ENCODE results near the gene SERTAD1. TPM values are rescaled to one million over a fixed set of nuclear protein-coding genes. Genes with fewer than 3 reads are reported as not detected.

Gene SERTAD1
- total and polyA plus RNA-seq, 11 donors: 7.6 to 40.2 (median 11.5) TPM

GRCh38 chr19:40394816-40395210 is 31.0 kb downstream of the SERTAD1 start:
- DNase-seq: no peak
- intact Hi-C loops (cut with DNase I): no loop called here
- H3K36me3 ChIP-seq: peaks cover 0 to 8% (median 0%) of the 10 kb centered on the region in 9 donors
- H3K27ac ChIP-seq: no peak overlapping the region
- ATAC-seq: no peak
- WGBS, 4 donors: 81 to 85% (median 82%) methylated on average over 13 of the region's 13 CpGs
- no peaks in the 10 kb centered on the region for H3K4me1 ChIP-seq
- TF ChIP-seq POLR2A (IDR thresholded peaks at IDR 0.05) (no peak), CTCF (IDR thresholded peaks at IDR 0.05) (no peak)
- H3K9me3 ChIP-seq: no peaks in the 10 kb centered on the region
- H3K27me3 ChIP-seq: no peaks in the 10 kb centered on the region
- H3K4me3 ChIP-seq: no peak overlapping the region

GRCh38 chr19:40393894-40394815 is 31.6 kb downstream of the SERTAD1 start:
- no peak for DNase-seq
- H3K27ac ChIP-seq: no peak overlapping the region
- H3K36me3 ChIP-seq: peaks cover 0 to 8% (median 0%) of the 10 kb centered on the region in 9 donors
- no peaks in the 10 kb centered on the region for H3K9me3 ChIP-seq
- intact Hi-C loops (cut with DNase I): no loop called here
- TF ChIP-seq CTCF (IDR thresholded peaks at IDR 0.05): no peak
- no peak for TF ChIP-seq POLR2A (IDR thresholded peaks at IDR 0.05)
- H3K4me1 ChIP-seq: no peaks in the 10 kb centered on the region
- 89 to 94% (median 91%) methylated on average over 25 to 41 of the region's 41 CpGs for WGBS, 4 donors
- no peak overlapping the region for H3K4me3 ChIP-seq
- H3K27me3 ChIP-seq: no peaks in the 10 kb centered on the region
- ATAC-seq: no peak

- ATAC-seq (peak in 1 of 4 donors; percentile 35), DNase-seq (no peak)
- Histone ChIP-seq H3K4me3 (no peak overlapping the region), H3K27ac (no peak overlapping the region), H3K9me3 (no peaks in the 10 kb centered on the region), H3K4me1 (no peaks in the 10 kb centered on the region), H3K27me3 (no peaks in the 10 kb centered on the region), H3K36me3 (peaks cover 0 to 8% (median 0%) of the 10 kb centered on the region in 9 donors)
- intact Hi-C loops (cut with DNase I): no loop called here
- WGBS, 4 donors: 43 to 66% (median 54%) methylated on average over 9 of the region's 9 CpGs
- TF ChIP-seq POLR2A (IDR thresholded peaks at IDR 0.05) (no peak), CTCF (IDR thresholded peaks at IDR 0.05) (peak in 8 of 12 donors; percentile 9 to 35 (median 18))
Observed at GRCh38 chr19:40392894-40393517, 32.8 kb downstream of the SERTAD1 start.

GRCh38 chr19:40392123-40392522 is 33.7 kb downstream of the SERTAD1 start:
- intact Hi-C loops (cut with DNase I): no loop called here
- DNase-seq (no peak), ATAC-seq (no peak)
- H3K36me3 ChIP-seq: peaks cover 0 to 4% (median 0%) of the 10 kb centered on the region in 9 donors
- H3K4me1 ChIP-seq: no peaks in the 10 kb centered on the region
- no peaks in the 10 kb centered on the region for H3K27me3 ChIP-seq
- 62 to 73% (median 73%) methylated on average over 8 of the region's 8 CpGs for WGBS, 4 donors
- TF ChIP-seq POLR2A (IDR thresholded peaks at IDR 0.05): no peak
- TF ChIP-seq CTCF (IDR thresholded peaks at IDR 0.05): no peak
- H3K27ac ChIP-seq: no peak overlapping the region
- no peaks in the 10 kb centered on the region for H3K9me3 ChIP-seq
- H3K4me3 ChIP-seq: no peak overlapping the region

Data from heart left ventricle (tissue), 16 donors.